HPDE6-E6E7 (cell line): ENCODE data around the gene ZDHHC22.

Experiments
- DNase-seq: peaks from one replicate; pipeline ENCODE4 v3.0.0; 2011; ENCODE audit warnings: missing footprints; ENCODE audit errors: extremely low spot score

The ZDHHC22 gene

DNA sequence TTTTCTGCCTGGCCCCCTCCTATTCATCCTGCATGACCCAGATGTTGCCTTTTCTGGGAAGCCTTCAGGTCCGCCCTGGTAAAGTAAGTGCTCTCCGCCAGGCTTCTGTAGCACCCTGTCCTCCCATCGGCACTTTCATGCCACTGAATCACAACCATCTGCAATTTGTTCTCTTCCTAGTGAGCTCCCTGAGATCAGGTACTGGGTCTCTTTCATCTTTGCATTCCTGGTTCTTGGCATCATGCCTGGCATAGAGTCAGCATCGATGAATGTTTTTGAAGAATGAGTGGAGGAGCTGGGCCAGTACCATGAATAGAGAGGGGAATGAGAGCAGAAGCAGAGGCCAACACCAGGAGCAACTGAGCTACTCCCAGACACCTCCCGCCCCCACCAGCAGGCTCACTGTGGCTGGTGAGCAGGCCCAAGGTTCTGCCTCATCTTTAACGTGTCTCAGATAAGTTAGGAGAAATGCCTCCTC is 13.1 kb downstream of the ZDHHC22 start:
- DNase-seq = no peak

DNA sequence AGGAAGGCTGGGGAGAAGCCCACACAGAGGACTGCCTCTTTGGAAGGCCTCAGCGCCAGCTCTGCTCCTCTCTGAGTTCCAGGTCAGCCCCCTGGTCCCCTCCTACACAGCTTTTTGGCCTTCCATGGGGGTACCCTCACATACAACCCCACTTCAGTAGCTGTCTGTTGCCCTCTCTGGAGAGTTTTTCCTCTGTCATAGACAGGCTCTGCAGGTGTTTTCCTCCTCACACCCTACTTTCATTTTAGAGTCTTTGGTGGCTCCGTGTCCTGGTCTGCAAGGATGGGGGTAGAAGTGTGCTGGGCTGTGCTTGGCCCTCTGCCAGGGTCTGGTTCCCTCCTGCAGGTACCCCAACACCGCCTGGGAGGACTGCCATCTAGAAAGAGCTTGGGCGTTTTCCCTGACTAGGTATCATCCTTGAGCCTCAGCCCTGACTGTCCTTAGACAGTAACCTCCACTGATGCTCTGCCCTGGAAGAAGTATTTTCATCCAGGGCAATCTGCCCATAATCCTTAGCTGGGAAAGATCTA is 15.1 kb downstream of the ZDHHC22 start:
- DNase-seq = no peak

DNA sequence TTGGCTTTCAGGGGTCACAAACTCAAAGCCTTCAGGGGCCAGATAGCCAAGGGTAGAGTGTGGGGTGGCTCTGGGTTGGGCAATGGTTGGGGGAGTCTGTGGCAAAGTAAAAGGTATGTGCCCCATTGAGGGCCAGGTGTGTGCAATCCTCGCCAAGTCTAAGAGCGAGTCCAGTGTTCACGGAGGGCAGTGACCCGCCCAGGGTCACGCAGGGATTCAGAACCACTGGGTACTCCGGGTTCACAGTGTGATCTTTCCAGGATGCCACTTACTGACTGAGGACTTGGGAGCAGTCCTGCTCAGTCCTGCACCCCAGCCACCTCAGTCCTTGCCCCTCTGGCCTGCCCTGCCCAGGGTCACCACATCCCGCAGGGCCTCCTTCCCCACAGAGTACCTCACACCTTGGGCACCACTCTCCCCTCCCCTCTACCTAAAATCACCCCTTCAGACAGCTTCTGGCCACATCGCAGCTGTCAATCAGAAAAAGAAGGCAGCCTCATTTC is 15.7 kb downstream of the ZDHHC22 start:
- DNase-seq = no peak

DNA sequence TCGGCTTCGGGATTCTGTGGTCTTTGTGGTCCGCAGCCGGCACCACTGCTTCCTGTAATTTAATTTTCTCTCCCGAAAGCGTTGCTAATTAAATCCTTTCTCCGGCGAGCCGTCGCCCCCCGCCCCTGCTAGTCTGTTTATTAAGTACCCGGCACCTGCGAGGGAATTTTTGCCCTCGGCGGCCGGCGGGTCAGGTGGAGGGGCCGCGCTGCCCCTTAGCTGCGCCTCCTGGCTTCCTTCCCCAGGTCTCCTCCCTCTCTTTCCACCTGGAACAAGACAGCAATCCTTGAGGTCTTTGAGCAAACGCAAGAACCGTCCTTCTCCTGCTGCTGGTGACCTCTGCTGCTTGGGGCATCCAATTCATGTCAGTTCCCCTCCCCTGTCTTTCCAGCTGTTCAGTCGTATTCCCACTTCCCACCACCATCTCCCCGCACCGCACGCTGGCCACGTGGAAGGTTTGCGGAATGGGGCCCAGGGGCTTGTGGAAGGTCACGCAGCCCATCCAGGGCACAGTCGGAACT is 16.2 kb downstream of the ZDHHC22 start:
- DNase-seq = no peak

DNA sequence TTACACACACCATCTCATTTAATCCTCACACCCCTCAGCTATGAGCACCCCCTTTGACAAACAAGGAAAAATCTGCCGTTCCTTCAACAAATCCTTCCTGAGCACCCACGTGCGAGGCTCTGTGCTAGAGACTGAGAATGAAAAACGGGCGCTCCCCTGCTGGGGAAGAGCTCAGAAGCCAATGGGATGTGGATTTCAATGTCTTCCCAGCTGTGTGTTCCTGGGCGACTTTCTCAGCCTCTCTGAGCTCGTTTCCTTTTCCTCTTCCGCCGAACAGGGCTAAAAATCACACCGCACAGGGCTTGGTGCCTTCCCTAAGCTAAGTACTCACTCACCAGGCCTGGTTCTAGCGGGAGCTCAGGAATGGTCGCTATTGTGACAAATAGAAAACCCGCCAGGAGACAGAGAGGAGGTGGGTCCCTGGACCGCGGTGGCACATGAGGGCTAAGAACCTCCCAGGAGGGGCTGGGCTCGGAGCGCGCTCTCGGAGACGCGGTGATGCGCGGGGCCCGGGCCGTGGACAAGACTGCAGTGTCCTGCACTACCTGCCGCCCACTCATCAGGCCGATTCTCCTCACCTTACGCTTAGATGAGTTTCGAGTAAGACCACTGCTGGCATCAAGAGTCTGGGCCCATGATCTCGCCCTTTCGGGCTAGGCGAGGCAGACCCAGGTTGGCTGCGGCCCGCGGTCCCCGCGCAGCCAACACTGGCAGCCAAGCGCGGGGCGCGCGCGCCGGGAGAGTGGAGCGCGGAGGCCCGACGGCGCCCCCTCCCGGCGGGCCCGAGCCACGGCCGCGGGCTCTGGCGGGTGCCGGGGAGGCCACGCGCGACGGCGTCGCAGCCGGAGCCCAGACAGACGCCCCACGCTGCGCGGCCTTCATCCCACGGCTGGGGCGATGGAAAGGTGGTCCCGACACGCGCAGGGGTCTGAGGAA is 17.0 kb downstream of the ZDHHC22 start:
- no peak for DNase-seq

DNA sequence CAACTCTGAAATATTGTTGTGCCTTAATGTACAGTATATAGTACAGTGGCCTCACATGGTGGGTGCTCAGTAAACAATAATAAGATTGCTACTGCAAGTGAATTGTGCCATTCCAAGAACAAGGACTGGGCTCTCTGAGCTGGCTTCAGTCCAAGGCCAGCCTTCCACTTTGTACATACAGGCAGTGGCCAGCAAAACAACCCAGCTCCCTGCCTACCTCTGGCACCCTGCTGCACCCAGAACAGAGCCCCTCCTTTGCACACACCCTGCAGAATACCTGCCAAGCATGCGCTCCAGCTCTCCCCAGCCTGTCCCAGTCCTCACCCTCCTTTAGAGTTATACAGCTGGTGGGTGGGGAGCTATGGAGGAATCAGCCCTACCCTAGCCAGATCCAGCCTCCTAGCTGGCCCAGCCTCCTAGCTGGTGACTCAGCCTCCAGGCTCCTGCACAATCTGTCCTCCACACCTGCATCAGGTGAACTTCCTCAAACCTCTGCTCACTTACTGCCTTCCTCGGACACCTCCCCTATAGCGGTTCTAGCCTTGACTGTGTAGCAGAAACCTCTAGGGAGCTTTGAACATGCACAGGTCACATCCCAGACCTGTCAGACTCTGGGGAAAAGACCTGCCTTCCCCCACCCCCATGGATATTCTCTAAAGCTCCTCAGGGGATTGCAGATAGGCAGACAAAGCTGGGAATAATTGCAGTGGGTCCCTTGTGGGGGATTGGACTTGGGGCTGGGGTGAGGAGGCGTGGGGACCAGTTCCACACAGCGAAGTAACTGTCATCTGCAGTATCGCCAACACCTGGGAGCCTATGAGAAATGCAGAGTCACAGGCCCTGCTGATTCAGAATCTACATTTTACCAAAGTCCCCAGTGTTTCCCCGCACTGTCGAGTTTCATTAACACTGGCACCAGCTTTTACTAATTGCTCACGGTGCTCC is 17.9 kb downstream of the ZDHHC22 start:
- peak; percentile 98 for DNase-seq

DNA sequence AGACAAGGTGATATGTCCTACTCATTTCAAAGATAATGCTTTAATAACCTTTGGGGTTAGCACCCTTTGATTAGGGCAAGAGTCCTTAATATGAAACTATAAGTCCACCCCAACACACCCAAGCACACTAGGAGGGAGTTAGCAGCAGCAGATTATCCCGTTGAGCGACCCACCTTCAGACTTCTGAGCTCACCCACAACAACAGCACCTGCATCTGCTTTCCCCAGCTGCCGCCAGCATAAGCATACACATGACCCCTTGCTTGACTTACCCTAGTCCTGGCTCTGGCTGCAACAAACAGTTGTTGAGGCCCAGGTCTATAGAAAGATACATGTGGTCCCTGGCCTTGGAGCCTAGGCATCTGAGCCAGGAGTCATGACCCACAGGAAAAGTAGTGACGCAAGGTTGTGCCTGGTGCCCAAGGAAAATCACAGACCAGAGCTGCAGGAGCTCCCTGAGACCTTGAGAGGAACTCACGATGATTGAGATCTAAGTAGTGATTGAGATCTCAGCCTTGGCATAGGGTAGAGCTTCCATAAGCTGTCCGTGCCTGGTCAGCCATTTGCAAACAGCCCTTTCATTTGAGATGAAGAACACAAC is 19.0 kb downstream of the ZDHHC22 start:
- DNase-seq = no peak

DNA sequence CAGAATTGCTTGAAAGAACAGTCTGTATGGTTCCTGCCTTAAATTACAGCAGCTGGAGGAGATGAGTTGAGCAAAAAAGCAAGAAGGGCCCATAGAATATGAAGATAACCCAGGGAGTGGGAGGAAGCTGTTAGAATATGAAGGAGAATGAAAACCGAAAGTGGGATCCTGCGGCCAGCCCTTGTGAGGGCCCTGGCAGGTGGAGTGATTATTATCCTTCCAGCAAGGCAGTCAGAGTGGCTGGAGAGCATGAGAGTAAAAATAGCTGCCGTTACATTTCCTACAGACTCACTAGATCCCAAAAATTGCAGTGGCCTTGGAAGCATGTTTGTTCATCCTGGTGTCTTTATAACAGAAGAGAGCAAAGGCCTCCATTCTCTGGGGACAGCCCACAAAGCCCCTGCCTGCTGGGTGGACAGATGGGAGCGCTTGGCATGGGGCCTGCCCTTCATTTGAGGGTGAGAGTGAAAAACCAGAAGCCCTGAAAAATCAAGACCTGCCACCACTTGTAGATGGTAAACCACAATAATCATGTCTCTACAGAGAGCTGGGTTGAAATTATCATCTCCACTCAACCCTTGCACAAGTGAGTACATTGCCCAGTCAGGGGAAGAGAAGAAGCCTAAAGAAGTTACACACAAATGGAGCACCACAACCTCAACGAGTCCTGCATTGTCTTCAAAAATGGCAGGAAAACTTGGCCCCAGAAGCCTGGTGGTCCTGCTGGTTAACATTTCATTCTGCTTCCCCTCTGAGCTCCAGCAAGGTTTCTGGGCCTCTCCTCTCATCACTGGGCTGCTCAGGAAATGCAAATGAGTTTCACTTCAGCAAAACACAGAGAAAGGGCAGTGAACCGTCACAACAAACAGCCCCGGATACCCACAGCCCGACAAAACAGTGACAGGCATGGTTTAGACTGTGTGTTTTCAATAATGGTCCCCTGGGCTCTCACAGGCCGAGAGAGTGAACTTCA is 20.5 kb downstream of the ZDHHC22 start:
- DNase-seq = no peak

DNA sequence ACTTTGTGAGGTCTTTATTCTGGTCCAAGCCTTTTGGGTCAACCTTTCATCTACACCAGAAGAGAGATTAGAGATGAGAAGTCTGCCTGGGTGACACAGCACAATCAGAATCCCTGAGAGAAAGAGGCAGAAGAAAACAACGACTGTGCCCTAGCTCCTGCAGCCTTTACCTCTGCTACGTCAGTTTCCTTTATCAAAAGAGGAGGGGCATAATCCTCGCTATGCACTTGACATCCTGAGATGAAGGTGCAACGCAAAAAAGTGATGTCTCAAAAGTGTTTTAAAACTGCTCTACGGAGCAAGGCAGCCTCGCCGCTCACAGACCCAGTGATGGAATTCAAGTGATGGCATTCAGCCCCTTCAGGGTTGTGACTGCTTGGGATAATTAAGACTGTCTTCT is 21.7 kb downstream of the ZDHHC22 start:
- DNase-seq = no peak

DNA sequence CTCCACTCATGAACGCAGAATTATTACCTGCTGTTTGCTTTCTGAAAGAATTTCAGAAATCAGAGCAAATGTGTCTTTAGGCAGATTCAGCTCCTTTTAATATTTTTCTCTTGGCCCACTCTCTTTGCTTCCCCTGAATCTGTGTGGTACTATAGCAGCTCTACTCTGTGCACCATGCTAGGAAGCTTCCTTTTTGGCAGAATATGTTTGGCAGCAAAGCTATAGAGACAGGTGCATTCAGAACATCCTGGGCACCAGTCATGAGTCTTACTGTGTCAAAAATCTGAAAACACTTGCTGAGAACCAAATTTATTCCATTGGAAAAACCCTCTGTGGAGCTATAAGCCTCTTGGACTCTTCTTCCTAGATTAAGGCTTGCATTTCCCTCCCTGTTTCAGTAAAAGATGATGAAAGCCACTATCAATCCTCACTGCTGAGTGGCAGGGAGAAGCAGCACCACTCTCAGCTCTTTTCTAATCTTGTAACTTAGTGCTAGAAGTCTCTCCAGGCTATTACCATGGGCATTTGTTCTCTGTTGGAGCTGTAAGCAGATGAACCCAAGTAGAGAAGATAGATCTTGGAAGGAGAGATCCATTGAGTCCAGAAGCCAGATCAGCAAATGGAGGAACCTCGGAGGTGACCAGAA is 25.3 kb downstream of the ZDHHC22 start:
- no peak for DNase-seq

DNA sequence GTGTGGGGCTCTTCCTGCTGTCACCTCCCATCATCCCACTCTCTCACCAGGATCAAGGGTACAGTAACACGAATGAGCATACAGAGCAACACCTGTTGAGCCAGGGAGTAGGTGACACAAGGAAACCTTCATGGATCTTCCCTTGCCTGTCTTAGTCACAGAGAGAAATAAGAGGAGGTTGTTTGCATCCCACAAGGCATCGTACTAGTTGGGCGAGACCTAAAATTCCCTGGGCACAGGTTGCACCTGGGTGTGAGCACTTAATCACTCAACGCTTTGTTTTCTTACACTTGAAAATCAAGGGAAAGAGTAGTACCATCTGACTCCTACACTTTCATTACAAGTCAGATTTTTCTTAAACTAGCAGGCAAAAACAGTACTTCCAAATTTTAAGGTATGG is 27.0 kb downstream of the ZDHHC22 start:
- DNase-seq = no peak

DNA sequence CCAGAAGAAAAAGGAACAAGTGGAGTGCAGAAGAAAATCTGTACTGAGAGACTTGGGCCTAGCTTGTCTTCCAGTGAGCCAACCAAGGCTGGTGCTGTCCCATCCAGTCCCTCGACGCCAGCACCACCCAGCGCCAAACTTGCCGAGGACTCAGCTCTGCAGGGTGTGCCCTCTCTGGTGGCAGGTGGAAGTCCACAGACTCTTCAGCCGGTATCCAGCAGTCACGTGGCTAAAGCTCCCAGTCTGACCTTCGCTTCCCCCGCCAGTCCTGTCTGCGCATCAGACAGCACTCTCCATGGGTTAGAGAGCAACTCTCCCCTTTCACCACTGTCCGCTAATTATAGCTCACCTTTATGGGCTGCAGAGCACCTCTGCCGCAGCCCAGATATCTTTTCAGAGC is 27.9 kb downstream of the ZDHHC22 start:
- no peak for DNase-seq

DNA sequence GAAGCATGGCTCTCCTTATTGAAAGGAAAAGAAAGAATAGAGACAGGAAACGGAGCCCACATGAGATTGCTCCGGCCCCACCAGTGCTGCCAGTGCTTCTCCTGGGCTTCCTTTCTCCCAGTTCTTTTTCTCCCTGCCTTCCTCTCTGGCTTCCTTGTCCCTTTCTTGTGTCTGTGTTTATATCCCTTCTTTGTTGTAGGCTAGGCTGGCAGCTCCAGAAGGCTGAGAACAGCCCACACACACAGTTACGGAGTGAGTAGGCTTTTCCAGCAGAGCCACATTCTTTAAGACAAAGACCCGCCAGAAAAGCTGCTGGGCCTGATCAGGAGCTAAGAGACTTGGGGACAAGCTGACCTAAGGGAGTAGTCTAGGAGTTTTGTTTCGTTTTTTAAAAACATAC is 30.6 kb downstream of the ZDHHC22 start:
- DNase-seq = no peak

DNA sequence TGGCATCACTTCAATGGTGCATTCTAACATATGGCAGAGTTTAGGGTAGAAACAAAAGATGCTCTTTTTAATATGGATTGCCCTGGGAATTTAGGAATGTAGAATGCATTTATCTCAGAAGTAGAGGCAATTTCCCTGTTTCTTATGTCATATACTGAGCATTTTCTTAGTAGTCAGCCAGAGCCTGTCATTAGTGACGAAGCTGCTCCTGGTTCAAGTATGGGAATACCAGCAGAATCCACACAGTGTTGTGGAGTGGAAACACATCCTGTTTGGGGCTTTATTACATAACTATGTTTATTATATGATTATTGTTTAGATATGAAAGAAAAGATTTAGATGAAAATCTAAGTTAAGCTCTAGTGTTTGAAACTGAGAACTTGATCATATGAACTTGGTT is 31.3 kb downstream of the ZDHHC22 start:
- no peak for DNase-seq

DNA sequence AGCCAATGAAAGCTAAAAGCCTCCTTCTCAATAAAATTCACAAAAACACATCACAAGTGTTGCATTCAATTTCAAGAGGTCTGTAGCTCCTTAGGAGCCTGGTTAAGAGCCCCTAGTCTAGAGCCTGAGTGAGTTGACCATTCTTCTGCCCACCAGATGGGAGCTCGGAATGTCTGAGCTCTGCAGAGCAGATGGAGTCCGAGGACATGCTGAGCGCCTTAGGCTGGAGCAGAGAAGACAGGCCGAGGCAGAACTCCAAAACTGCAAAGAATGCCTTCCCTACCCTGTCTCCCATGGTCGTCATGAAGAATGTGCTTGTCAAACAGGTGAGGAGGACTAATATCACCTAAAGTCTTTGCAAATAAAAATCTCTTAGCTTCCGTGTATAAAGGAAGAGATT is 31.9 kb downstream of the ZDHHC22 start:
- DNase-seq = no peak

DNA sequence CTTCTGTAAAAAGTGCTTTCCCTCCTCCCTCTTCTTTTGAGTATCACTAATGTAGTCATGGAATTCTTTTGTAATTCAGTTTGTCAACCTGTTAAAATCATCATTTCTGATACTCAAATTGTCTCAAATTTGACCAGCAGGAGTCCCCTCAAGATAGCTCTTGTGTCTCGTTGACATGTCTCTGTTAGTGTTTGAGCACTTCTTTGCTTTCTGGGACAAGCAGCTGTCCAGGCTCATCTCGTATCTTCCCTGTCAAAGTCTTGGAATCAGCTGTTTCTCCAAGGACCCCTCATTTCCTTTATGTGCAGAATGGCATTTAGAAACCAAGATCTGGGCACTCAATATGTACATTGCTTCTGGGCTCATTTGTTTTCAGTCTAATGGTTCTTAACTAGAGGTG is 32.8 kb downstream of the ZDHHC22 start:
- DNase-seq = no peak

DNA sequence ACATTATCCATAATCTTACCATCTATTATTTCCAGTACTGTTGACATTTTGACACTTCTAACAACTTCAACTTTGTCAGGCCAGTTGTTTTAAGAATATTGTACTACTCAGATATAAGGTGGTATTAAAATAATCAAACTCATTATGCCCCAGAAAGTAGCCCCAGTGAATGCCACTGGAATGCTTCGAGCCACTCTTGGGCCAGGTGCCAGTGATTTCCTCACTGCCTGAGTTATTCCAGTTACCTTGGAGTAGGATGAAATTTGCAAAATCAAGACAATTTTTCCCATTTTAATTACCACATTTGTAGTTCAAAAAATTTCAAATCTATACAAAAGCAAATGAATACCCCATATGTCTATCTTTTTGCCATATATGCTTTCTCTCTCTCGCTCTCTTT is 34.4 kb downstream of the ZDHHC22 start:
- DNase-seq = no peak

DNA sequence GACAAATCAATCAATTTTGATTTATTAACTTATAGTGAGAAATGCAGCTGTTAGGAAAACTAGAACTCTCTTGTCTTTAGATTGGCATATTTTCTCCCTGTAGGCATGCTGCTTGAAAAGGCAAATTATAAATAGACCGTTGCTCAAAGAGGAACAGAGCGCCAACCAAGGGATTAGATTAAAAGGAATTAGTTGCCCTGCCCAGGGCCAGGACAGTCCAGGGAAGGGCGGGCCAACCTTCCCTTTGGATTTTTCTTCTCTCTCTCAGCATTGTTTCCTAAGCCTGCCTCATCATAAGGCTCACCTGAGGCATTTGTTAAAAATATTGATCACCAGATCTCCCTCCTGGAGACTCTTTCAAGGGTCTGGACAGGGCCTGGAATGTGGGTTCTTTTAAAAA is 34.9 kb downstream of the ZDHHC22 start:
- no peak for DNase-seq

DNA sequence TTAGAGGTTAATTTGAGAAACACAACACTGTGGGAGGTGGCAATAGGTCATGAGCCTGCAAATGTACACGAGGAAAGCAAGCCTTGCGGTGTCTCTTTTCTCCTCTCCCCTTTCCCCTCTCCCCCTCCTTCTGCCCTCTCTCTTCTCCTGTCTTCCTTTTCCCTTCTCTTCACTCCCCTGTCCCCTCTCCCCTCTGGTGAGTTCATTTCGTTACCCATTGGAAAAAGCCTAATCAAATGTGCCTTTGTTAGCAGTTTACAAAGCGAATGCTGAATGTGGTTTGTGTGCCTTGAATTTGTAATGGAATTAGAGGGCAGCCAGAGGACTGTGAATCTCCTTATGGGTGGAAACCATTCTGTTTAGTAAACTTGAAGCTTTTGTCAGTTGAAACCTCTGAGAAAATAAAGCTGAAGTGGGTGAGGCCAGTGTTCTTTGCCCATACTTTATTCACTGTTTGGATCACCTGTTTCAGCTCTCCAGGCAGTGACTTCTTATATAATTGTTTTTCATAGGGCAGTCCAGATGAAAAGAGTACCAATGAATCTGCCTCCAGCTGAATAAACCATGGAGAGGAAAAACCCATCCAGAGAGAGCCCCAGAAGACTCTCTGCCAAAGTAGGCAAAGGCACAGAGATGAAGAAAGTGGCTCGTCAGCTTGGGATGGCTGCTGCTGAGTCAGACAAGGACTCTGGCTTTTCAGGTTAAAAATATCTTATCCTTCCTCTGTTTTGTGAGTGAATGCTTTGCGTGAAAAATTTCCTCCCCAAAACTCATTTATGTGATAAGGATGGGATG is 36.2 kb downstream of the ZDHHC22 start:
- DNase-seq = no peak
